Gastroesophageal sphincter (tissue), 4 donors: Measurements from ENCODE around the gene B3GNT9. TPM values are rescaled to one million over a fixed set of nuclear protein-coding genes. Genes with fewer than 3 reads are reported as not detected.

Source experiments
- ATAC-seq: fragments of 150-250 bp; one replicate; pipeline ENCODE4 v1.9.1; 2016; ENCODE audit warnings: mild to moderate bottlenecking, moderate library complexity
- H3K27ac ChIP-seq, 4 donors: fragments of 200-600 bp; sonication (generic) in 3 of 4; 1 replicate in 3 of 4; 2 replicates in 1 of 4; pipeline ENCODE4 v1.5.1; 2016 to 2019
- H3K27me3 ChIP-seq: fragments of 200-600 bp; sonication (generic); one replicate; pipeline ENCODE4 v1.5.1; 2019
- H3K36me3 ChIP-seq, 2 donors: fragments of 200-600 bp; sonication (generic); one replicate each; pipeline ENCODE4 v1.5.1; 2019; ENCODE audit warnings: control low read depth in 1 of 2
- H3K4me1 ChIP-seq, 3 donors: fragments of 200-600 bp; sonication (generic); 1 replicate in 2 of 3; 2 replicates in 1 of 3; pipeline ENCODE4 v1.5.1; 2016 to 2019; ENCODE audit warnings: control low read depth in 2 of 3
- H3K4me3 ChIP-seq, 2 donors: fragments of 200-600 bp; sonication (generic); one replicate each; pipeline ENCODE4 v1.5.1; 2019; ENCODE audit warnings: mild to moderate bottlenecking in 1 of 2, moderate library complexity in 1 of 2
- H3K9me3 ChIP-seq, 3 donors: fragments of 200-600 bp; sonication (generic); one replicate each; pipeline ENCODE4 v1.5.1; 2017 to 2019; ENCODE audit warnings: control low read depth in 2 of 3
- CTCF ChIP-seq, 4 experiments: fragments of 200-600 bp in 2 of 4; fragments of 450-650 bp in 2 of 4; sonication (generic) in 1 of 4; IDR thresholded peaks; one replicate each; pipeline ENCODE4 v1.5.1; 2017 to 2019; ENCODE audit warnings: antibody characterized with exemption in 4 of 4, mild to moderate bottlenecking in 2 of 4, moderate library complexity in 2 of 4
- EP300 ChIP-seq: sonication (generic); formaldehyde crosslinking; IDR thresholded peaks from one replicate; pipeline ENCODE4 v1.6.1; 2017; ENCODE audit warnings: antibody characterized with exemption, mild to moderate bottlenecking
- POLR2A ChIP-seq, 2 donors: fragments of 450-650 bp; IDR thresholded peaks; one replicate each; pipeline ENCODE4 v1.6.1; 2017; ENCODE audit warnings: antibody characterized with exemption in 2 of 2, mild to moderate bottlenecking in 2 of 2, moderate library complexity in 1 of 2
- POLR2AphosphoS5 ChIP-seq: sonication (generic); formaldehyde crosslinking; IDR thresholded peaks from one replicate; pipeline ENCODE4 v1.6.1; 2017; ENCODE audit warnings: antibody characterized with exemption
- WGBS, 2 donors: methylation state at CpG; one replicate each; pipeline ENCODE4 v1.1.5; 2018; ENCODE audit warnings: low coverage in 1 of 2; 5-methylcytosine and 5-hydroxymethylcytosine counted together
- total RNA-seq, 4 donors: library from RNA; depleted of rRNA; stranded (reverse); fragments of >200 nt; gene quantifications; one replicate each; pipeline ENCODE4 v1.1.0, GENCODE V29; 2016

The B3GNT9 gene
- total RNA-seq, 4 donors from 2014 or later: 16.3 to 33.6 (median 23.1) TPM

GRCh38 chr16:67198238-67198734 is 47.5 kb upstream of the B3GNT9 start:
- ATAC-seq: peak; percentile 26
- peaks cover 0 to 86% of the 10 kb centered on the region in 2 donors for H3K36me3 ChIP-seq

GRCh38 chr16:67197704-67198103 is 46.9 kb upstream of the B3GNT9 start:
- H3K36me3 ChIP-seq: peaks cover 0 to 82% of the 10 kb centered on the region in 2 donors
- TF ChIP-seq CTCF (IDR thresholded peaks at IDR 0.05) (no peak), EP300 (no peak), POLR2A (IDR thresholded peaks at IDR 0.05) (no peak), POLR2AphosphoS5 (no peak)
- ATAC-seq: no peak
- WGBS, 2 donors: 100% methylated on average over 1 of the region's 6 CpGs; no CpG with 5 or more reads in 1 of the 2 donors
- no peak overlapping the region for H3K4me3 ChIP-seq
- H3K9me3 ChIP-seq: no peaks in the 10 kb centered on the region
- H3K27me3 ChIP-seq: no peaks in the 10 kb centered on the region
- no peak overlapping the region for H3K27ac ChIP-seq
- H3K4me1 ChIP-seq: peaks cover 0 to 53% (median 20%) of the 10 kb centered on the region in 3 donors

More at GRCh38 chr16:67198238-67198734, 47.5 kb upstream of the B3GNT9 start:
- Histone ChIP-seq H3K27me3 (no peaks in the 10 kb centered on the region), H3K9me3 (no peaks in the 10 kb centered on the region), H3K4me3 (no peak overlapping the region), H3K27ac (no peak overlapping the region), H3K4me1 (peaks cover 0 to 47% (median 14%) of the 10 kb centered on the region in 3 donors)
- peak in 3 of 4 experiments; percentile 31 to 56 (median 38) for TF ChIP-seq CTCF (IDR thresholded peaks at IDR 0.05)
- no peak for TF ChIP-seq EP300
- no peak for TF ChIP-seq POLR2AphosphoS5
- 50 to 70% methylated on average over 1 to 2 of the region's 12 CpGs for WGBS, 2 donors

- no peak overlapping the region for H3K27ac ChIP-seq
- ATAC-seq: no peak
- WGBS, 2 donors: no CpG with 5 or more reads among the region's 1 CpG
- H3K4me1 ChIP-seq: peaks cover 0 to 58% (median 22%) of the 10 kb centered on the region in 3 donors
- TF ChIP-seq POLR2A (IDR thresholded peaks at IDR 0.05): no peak
- TF ChIP-seq POLR2AphosphoS5: no peak
- TF ChIP-seq EP300: no peak
- TF ChIP-seq CTCF (IDR thresholded peaks at IDR 0.05): no peak
- H3K9me3 ChIP-seq: no peaks in the 10 kb centered on the region
- H3K4me3 ChIP-seq: no peak overlapping the region
- H3K36me3 ChIP-seq: peaks cover 0 to 74% of the 10 kb centered on the region in 2 donors
- H3K27me3 ChIP-seq: no peaks in the 10 kb centered on the region
These were observed 46.1 kb upstream of the B3GNT9 start for GRCh38 chr16:67196881-67197280.

GRCh38 chr16:67195676-67196075 is 44.9 kb upstream of the B3GNT9 start:
- TF ChIP-seq CTCF (IDR thresholded peaks at IDR 0.05) (no peak), POLR2A (IDR thresholded peaks at IDR 0.05) (no peak), POLR2AphosphoS5 (no peak), EP300 (no peak)
- Histone ChIP-seq H3K9me3 (no peaks in the 10 kb centered on the region), H3K4me3 (no peak overlapping the region), H3K4me1 (peaks cover 0 to 70% (median 28%) of the 10 kb centered on the region in 3 donors), H3K36me3 (peaks cover 0 to 65% of the 10 kb centered on the region in 2 donors), H3K27me3 (no peaks in the 10 kb centered on the region), H3K27ac (no peak overlapping the region)
- no peak for ATAC-seq
- 65% methylated on average over 2 of the region's 5 CpGs; no CpG with 5 or more reads in 1 of the 2 donors for WGBS, 2 donors

GRCh38 chr16:67194260-67194659 is 43.5 kb upstream of the B3GNT9 start:
- ATAC-seq: no peak
- Histone ChIP-seq H3K27me3 (no peaks in the 10 kb centered on the region), H3K9me3 (no peaks in the 10 kb centered on the region), H3K4me3 (no peak overlapping the region), H3K4me1 (peaks cover 0 to 64% (median 25%) of the 10 kb centered on the region in 3 donors), H3K27ac (no peak overlapping the region), H3K36me3 (peaks cover 0 to 62% of the 10 kb centered on the region in 2 donors)
- TF ChIP-seq POLR2AphosphoS5 (no peak), EP300 (no peak), POLR2A (IDR thresholded peaks at IDR 0.05) (no peak), CTCF (IDR thresholded peaks at IDR 0.05) (no peak)
- no CpG with 5 or more reads among the region's 6 CpGs for WGBS, 2 donors
